ENCODE measurements around the gene C10orf71.

C10orf71 gene

GRCh38 chr10:49269523-49269922, 29.4 kb upstream of the C10orf71 start:
- H3K27me3 ChIP-seq (ENCODE audit: insufficient read depth, low read length): no peaks in the 10 kb centered on the region
- TF ChIP-seq CTCF (IDR thresholded peaks at IDR 0.05; ENCODE audit: low read length) (no peak), EZH2 (IDR thresholded peaks at IDR 0.05; ENCODE audit: borderline replicate concordance, low read length) (no peak)
- no peaks in the 10 kb centered on the region for H3F3A ChIP-seq (ENCODE audit: insufficient read depth, low read length)

GRCh38 chr10:49270565-49270964, 28.4 kb upstream of the C10orf71 start:
- no peaks in the 10 kb centered on the region for H3K4me1 ChIP-seq (ENCODE audit: insufficient read depth, low read length, severe bottlenecking)
- H3K36me3 ChIP-seq (ENCODE audit: insufficient read depth, low read length): no peaks in the 10 kb centered on the region
- no peaks in the 10 kb centered on the region for H3K9me2 ChIP-seq (ENCODE audit: low read depth, low read length)
- no peak overlapping the region for H3K4me2 ChIP-seq (ENCODE audit: low read length)
- no peaks in the 10 kb centered on the region for H4K20me1 ChIP-seq (ENCODE audit: insufficient read depth, low read length)
- H3K79me2 ChIP-seq (ENCODE audit: insufficient read depth, low read length): no peaks in the 10 kb centered on the region
- H3K9ac ChIP-seq (ENCODE audit: low read length): no peak overlapping the region
- no peaks in the 10 kb centered on the region for H3F3A ChIP-seq (ENCODE audit: insufficient read depth, low read length)
- H3K27ac ChIP-seq (ENCODE audit: low read depth, low read length, poor library complexity, severe bottlenecking): no peak overlapping the region
- H2AFZ ChIP-seq (ENCODE audit: low read length): no peak overlapping the region
- TF ChIP-seq EZH2 (IDR thresholded peaks at IDR 0.05; ENCODE audit: borderline replicate concordance, low read length): no peak
- TF ChIP-seq CTCF (IDR thresholded peaks at IDR 0.05; ENCODE audit: low read length): no peak
- H3K27me3 ChIP-seq (ENCODE audit: insufficient read depth, low read length): no peaks in the 10 kb centered on the region
- H3K9me3 ChIP-seq (ENCODE audit: low read length): no peaks in the 10 kb centered on the region
- no peak overlapping the region for H3K4me3 ChIP-seq (ENCODE audit: low read depth, low read length, poor library complexity, severe bottlenecking)

More at GRCh38 chr10:49269523-49269922, 29.4 kb upstream of the C10orf71 start:
- Histone ChIP-seq H3K4me3 (ENCODE audit: low read depth, low read length, poor library complexity, severe bottlenecking) (no peak overlapping the region), H3K9me2 (ENCODE audit: low read depth, low read length) (no peaks in the 10 kb centered on the region), H3K4me2 (ENCODE audit: low read length) (no peak overlapping the region), H2AFZ (ENCODE audit: low read length) (no peak overlapping the region), H3K79me2 (ENCODE audit: insufficient read depth, low read length) (no peaks in the 10 kb centered on the region), H3K36me3 (ENCODE audit: insufficient read depth, low read length) (no peaks in the 10 kb centered on the region), H3K9me3 (ENCODE audit: low read length) (no peaks in the 10 kb centered on the region), H3K27ac (ENCODE audit: low read depth, low read length, poor library complexity, severe bottlenecking) (no peak overlapping the region), H4K20me1 (ENCODE audit: insufficient read depth, low read length) (no peaks in the 10 kb centered on the region), H3K4me1 (ENCODE audit: insufficient read depth, low read length, severe bottlenecking) (no peaks in the 10 kb centered on the region), H3K9ac (ENCODE audit: low read length) (no peak overlapping the region)

GRCh38 chr10:49271346-49271745, 27.6 kb upstream of the C10orf71 start:
- Histone ChIP-seq H3K4me2 (ENCODE audit: low read length) (no peak overlapping the region), H3K27ac (ENCODE audit: low read depth, low read length, poor library complexity, severe bottlenecking) (no peak overlapping the region), H3K9me3 (ENCODE audit: low read length) (no peaks in the 10 kb centered on the region), H3K79me2 (ENCODE audit: insufficient read depth, low read length) (no peaks in the 10 kb centered on the region), H3K9me2 (ENCODE audit: low read depth, low read length) (no peaks in the 10 kb centered on the region), H3K4me1 (ENCODE audit: insufficient read depth, low read length, severe bottlenecking) (no peaks in the 10 kb centered on the region), H4K20me1 (ENCODE audit: insufficient read depth, low read length) (no peaks in the 10 kb centered on the region), H3F3A (ENCODE audit: insufficient read depth, low read length) (no peaks in the 10 kb centered on the region), H3K27me3 (ENCODE audit: insufficient read depth, low read length) (no peaks in the 10 kb centered on the region), H3K36me3 (ENCODE audit: insufficient read depth, low read length) (no peaks in the 10 kb centered on the region), H3K4me3 (ENCODE audit: low read depth, low read length, poor library complexity, severe bottlenecking) (no peak overlapping the region), H2AFZ (ENCODE audit: low read length) (no peak overlapping the region), H3K9ac (ENCODE audit: low read length) (no peak overlapping the region)
- TF ChIP-seq EZH2 (IDR thresholded peaks at IDR 0.05; ENCODE audit: borderline replicate concordance, low read length) (no peak), CTCF (IDR thresholded peaks at IDR 0.05; ENCODE audit: low read length) (no peak)

Data from OCI-LY1 (cell line).